Endothelial cell of umbilical vein (primary cell): ENCODE data around the gene IQSEC3.

Experiments used
- FOS ChIP-seq: IDR thresholded peaks from 2 replicates; pipeline ENCODE4 v1.6.1; 2011; ENCODE audit warnings: mild to moderate bottlenecking, low read length, moderate library complexity, borderline replicate concordance; ENCODE audit not compliant: insufficient read depth
- POLR2A ChIP-seq: IDR thresholded peaks from 2 replicates; pipeline ENCODE4 v1.6.1; 2012; ENCODE audit warnings: low read depth, mild to moderate bottlenecking, control low read depth, low read length
- TF ChIP-seq, protein P1 (sequence below), 2 donors: IDR thresholded peaks; 1 replicate in 1 of 2; 2 replicates in 1 of 2; pipeline ENCODE4 v1.5.1; 2011; ENCODE audit warnings: low read length in 2 of 2, mild to moderate bottlenecking in 2 of 2, moderate library complexity in 2 of 2, control low read depth in 1 of 2, inconsistent platforms in 1 of 2, low read depth in 1 of 2; ENCODE audit not compliant: insufficient read depth in 1 of 2; ENCODE audit errors: extremely low read depth in 1 of 2
- TF ChIP-seq, protein P2 (sequence below): IDR thresholded peaks from 2 replicates; pipeline ENCODE4 v1.6.1; 2011; ENCODE audit not compliant: insufficient read depth, insufficient read length

DNA sequence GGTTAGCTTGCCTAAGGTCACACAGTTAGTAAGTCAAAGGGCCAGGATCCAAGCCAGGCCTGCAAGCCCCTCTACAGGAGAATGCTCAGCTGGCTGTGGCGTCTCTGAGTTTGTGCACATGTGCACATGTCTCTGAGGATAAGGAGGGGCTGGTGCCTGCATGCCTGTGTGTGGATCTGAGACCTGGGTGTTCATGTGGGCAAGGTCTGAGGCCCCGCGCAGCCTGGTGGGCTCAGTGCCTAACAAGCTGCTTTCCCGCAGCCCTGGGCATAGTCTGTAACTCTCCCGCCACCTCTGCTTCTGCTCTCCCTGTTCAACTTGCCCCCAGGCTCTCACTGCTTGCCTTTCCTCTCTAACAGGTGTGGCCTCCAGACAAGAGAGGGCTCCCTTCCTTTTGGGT lies 151.7 kb downstream of the IQSEC3 start:
- TF ChIP-seq POLR2A (no peak), FOS (no peak)
- TF ChIP-seq, protein P1, sequence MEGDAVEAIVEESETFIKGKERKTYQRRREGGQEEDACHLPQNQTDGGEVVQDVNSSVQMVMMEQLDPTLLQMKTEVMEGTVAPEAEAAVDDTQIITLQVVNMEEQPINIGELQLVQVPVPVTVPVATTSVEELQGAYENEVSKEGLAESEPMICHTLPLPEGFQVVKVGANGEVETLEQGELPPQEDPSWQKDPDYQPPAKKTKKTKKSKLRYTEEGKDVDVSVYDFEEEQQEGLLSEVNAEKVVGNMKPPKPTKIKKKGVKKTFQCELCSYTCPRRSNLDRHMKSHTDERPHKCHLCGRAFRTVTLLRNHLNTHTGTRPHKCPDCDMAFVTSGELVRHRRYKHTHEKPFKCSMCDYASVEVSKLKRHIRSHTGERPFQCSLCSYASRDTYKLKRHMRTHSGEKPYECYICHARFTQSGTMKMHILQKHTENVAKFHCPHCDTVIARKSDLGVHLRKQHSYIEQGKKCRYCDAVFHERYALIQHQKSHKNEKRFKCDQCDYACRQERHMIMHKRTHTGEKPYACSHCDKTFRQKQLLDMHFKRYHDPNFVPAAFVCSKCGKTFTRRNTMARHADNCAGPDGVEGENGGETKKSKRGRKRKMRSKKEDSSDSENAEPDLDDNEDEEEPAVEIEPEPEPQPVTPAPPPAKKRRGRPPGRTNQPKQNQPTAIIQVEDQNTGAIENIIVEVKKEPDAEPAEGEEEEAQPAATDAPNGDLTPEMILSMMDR (IDR thresholded peaks at IDR 0.05; ENCODE audit: extremely low read depth in 1 of 2, insufficient read depth in 1 of 2, low read depth in 1 of 2, low read length in 2 of 2), result no peak
- TF ChIP-seq, protein P2, sequence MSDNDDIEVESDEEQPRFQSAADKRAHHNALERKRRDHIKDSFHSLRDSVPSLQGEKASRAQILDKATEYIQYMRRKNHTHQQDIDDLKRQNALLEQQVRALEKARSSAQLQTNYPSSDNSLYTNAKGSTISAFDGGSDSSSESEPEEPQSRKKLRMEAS, result no peak
